Panc1 (cell line): ENCODE results near the gene CEP192. TPM values are rescaled to one million over a fixed set of nuclear protein-coding genes. Genes with fewer than 3 reads are reported as not detected.

Experiments used
- ATAC-seq: fragments of 200-7000 bp; cut with Tn5 transposase; 2 replicates; pipeline ENCODE4 v1.9.1; 2020; ENCODE audit warnings: mild to moderate bottlenecking, moderate library complexity
- BruUV-seq: library from RNA; stranded (reverse); fragments of 400-500 nt; replicated peaks from 2 replicates; lab custom pipeline; 2021; lab: Mats Ljungman, UMichigan
- CTCF ChIA-PET: fragments of 300-600 bp; sonication (Branson Sonifier 250); formaldehyde crosslinking; loops from one replicate; lab custom pipeline; 2022; ENCODE audit warnings: antibody characterized with exemption; lab: Charles Lee
- POLR2A ChIA-PET: fragments of 300-600 bp; sonication (Branson Sonifier 250); formaldehyde crosslinking; loops from one replicate; lab custom pipeline; 2022; ENCODE audit warnings: antibody characterized with exemption; lab: Charles Lee
- DNase-seq: peaks from one replicate; pipeline ENCODE4 v3.0.0-alpha.2; 2010; ENCODE audit warnings: low read depth, low spot score
- H3K27ac ChIP-seq: 2 replicates; pipeline ENCODE4 v1.5.1; 2011; ENCODE audit warnings: mild to moderate bottlenecking, low read length, inconsistent platforms
- H3K27me3 ChIP-seq: fragments of 200-500 bp; sonication (Bioruptor generic); 2 replicates; pipeline ENCODE4 v1.6.0; 2014; ENCODE audit warnings: low read length, inconsistent platforms; ENCODE audit not compliant: control insufficient read depth, insufficient read depth
- H3K36me3 ChIP-seq: fragments of 200-500 bp; sonication (Bioruptor generic); 2 replicates; pipeline ENCODE4 v1.5.1; 2014; ENCODE audit warnings: inconsistent platforms, mild to moderate bottlenecking, low read length, moderate library complexity; ENCODE audit not compliant: control insufficient read depth, insufficient read depth
- H3K4me1 ChIP-seq: 2 replicates; pipeline ENCODE4 v1.5.1; 2011; ENCODE audit warnings: inconsistent platforms, mild to moderate bottlenecking, low read length, moderate library complexity; ENCODE audit not compliant: control insufficient read depth, insufficient read depth
- H3K4me3 ChIP-seq, 2 experiments: 2 replicates each; pipeline ENCODE4 v1.5.1; 2011 to 2012; ENCODE audit warnings: low read depth in 2 of 2, low read length in 2 of 2, mild to moderate bottlenecking in 2 of 2, inconsistent platforms in 1 of 2, moderate library complexity in 1 of 2
- H3K9me3 ChIP-seq: fragments of 200-500 bp; sonication (Bioruptor generic); 2 replicates; pipeline ENCODE4 v1.5.1; 2014; ENCODE audit warnings: low read depth, mild to moderate bottlenecking, inconsistent platforms, low read length, moderate library complexity; ENCODE audit not compliant: control insufficient read depth, insufficient read depth
- POLR2AphosphoS5 ChIP-seq: IDR thresholded peaks from 2 replicates; pipeline ENCODE4 v1.6.1; 2012; ENCODE audit warnings: mild to moderate bottlenecking, low read depth, low read length, moderate library complexity
- SIN3A ChIP-seq: IDR thresholded peaks from 2 replicates; pipeline ENCODE4 v1.6.1; 2012; ENCODE audit warnings: low read depth, mild to moderate bottlenecking, low read length, moderate library complexity, borderline replicate concordance; ENCODE audit not compliant: insufficient read depth
- TCF7L2 ChIP-seq: IDR thresholded peaks from 2 replicates; pipeline ENCODE4 v1.6.1; 2011; ENCODE audit warnings: mild to moderate bottlenecking, low read depth, low read length, inconsistent platforms
- in situ Hi-C: cut with HindIII; loops from 2 replicates; pipeline ENCODE4 v1.10.0; 2016; ENCODE audit warnings: low sequenced_read_pairs, low pct_unique_long_range_greater_than_20kb
- intact Hi-C: fragments of 100-400 bp; cut with micrococcal nuclease; formaldehyde crosslinking; loops from one replicate; pipeline ENCODE4 v1.10.0; 2022; ENCODE audit not compliant: unreplicated experiment
- total RNA-seq: library from RNA; stranded (reverse); gene quantifications from one replicate; pipeline ENCODE4 v1.2.1, GENCODE V29; 2021; ENCODE audit not compliant: unreplicated experiment
- TF ChIP-seq, protein P1 (sequence below): fragments of 450-650 bp; IDR thresholded peaks from 2 replicates; pipeline ENCODE4 v1.5.1; 2017; ENCODE audit warnings: mild to moderate bottlenecking
- TF ChIP-seq, protein P2 (sequence below), 2 experiments: IDR thresholded peaks; 2 replicates each; pipeline ENCODE4 v1.6.1; 2011 to 2012; ENCODE audit warnings: low read depth in 2 of 2, control low read depth in 1 of 2, low read length in 1 of 2, mild to moderate bottlenecking in 1 of 2, moderate library complexity in 1 of 2; ENCODE audit not compliant: insufficient read depth in 1 of 2

The CEP192 gene
- total RNA-seq, 1 experiment from 2014 or later, result 27.2 TPM

DNA sequence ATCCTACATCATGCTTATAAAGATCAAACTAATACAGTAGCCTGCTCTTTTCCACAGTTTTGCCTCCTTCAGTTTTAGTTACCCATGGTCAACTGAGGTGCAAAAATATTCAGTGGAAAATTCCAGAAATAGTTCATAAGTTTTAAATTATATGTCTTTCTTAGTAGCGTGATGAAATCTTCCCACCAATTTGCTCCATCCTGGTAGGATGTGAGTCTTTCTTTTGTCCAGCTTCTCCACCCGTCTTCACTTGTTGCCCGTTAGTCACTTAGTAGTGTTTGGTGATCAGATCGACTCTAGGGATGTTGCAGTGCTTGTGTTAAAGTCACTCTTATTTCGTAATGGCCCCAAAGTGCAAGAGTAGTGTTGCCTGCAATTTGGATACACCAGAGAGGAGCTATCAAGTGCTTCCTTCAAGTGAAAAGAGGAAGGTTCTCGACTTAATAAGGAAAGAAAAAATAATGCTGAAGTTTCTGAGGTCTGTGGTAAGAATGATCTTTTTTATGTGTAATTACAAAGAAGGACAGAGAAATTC is 57.0 kb downstream of the CEP192 start:
- ATAC-seq, result no peak

GRCh38 chr18:13051159-13051558 is 60.0 kb downstream of the CEP192 start:
- in situ Hi-C loops, result no loop called here
- Histone ChIP-seq H3K36me3 (peaks cover 27% of the 10 kb centered on the region), H3K27me3 (no peaks in the 10 kb centered on the region), H3K9me3 (no peaks in the 10 kb centered on the region), H3K4me1 (no peaks in the 10 kb centered on the region), H3K27ac (no peak overlapping the region), H3K4me3 (no peak overlapping the region)
- ChIA-PET POLR2A (no interaction called here), CTCF (no interaction called here)
- intact Hi-C loops, result no loop called here
- TF ChIP-seq TCF7L2 (no peak), POLR2AphosphoS5 (no peak), SIN3A (no peak)
- TF ChIP-seq, protein P1, sequence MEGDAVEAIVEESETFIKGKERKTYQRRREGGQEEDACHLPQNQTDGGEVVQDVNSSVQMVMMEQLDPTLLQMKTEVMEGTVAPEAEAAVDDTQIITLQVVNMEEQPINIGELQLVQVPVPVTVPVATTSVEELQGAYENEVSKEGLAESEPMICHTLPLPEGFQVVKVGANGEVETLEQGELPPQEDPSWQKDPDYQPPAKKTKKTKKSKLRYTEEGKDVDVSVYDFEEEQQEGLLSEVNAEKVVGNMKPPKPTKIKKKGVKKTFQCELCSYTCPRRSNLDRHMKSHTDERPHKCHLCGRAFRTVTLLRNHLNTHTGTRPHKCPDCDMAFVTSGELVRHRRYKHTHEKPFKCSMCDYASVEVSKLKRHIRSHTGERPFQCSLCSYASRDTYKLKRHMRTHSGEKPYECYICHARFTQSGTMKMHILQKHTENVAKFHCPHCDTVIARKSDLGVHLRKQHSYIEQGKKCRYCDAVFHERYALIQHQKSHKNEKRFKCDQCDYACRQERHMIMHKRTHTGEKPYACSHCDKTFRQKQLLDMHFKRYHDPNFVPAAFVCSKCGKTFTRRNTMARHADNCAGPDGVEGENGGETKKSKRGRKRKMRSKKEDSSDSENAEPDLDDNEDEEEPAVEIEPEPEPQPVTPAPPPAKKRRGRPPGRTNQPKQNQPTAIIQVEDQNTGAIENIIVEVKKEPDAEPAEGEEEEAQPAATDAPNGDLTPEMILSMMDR, result no peak
- TF ChIP-seq, protein P2, sequence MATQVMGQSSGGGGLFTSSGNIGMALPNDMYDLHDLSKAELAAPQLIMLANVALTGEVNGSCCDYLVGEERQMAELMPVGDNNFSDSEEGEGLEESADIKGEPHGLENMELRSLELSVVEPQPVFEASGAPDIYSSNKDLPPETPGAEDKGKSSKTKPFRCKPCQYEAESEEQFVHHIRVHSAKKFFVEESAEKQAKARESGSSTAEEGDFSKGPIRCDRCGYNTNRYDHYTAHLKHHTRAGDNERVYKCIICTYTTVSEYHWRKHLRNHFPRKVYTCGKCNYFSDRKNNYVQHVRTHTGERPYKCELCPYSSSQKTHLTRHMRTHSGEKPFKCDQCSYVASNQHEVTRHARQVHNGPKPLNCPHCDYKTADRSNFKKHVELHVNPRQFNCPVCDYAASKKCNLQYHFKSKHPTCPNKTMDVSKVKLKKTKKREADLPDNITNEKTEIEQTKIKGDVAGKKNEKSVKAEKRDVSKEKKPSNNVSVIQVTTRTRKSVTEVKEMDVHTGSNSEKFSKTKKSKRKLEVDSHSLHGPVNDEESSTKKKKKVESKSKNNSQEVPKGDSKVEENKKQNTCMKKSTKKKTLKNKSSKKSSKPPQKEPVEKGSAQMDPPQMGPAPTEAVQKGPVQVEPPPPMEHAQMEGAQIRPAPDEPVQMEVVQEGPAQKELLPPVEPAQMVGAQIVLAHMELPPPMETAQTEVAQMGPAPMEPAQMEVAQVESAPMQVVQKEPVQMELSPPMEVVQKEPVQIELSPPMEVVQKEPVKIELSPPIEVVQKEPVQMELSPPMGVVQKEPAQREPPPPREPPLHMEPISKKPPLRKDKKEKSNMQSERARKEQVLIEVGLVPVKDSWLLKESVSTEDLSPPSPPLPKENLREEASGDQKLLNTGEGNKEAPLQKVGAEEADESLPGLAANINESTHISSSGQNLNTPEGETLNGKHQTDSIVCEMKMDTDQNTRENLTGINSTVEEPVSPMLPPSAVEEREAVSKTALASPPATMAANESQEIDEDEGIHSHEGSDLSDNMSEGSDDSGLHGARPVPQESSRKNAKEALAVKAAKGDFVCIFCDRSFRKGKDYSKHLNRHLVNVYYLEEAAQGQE (IDR thresholded peaks at IDR 0.05; ENCODE audit: insufficient read depth in 1 of 2, low read depth in 2 of 2, low read length in 1 of 2), result no peak
- ATAC-seq (no peak), DNase-seq (no peak)
- no TSS peak for BruUV-seq

More for the DNA sequence above, 57.0 kb downstream of the CEP192 start:
- TF ChIP-seq TCF7L2 (no peak), POLR2AphosphoS5 (no peak), SIN3A (no peak)
- TF ChIP-seq, protein P2 (IDR thresholded peaks at IDR 0.05; ENCODE audit: insufficient read depth in 1 of 2, low read depth in 2 of 2, low read length in 1 of 2), result no peak
- TF ChIP-seq, protein P1, result no peak
- no peak overlapping the region for H3K4me3 ChIP-seq
- H3K36me3 ChIP-seq, result peaks cover 22% of the 10 kb centered on the region
- intact Hi-C loops, result no loop called here
- BruUV-seq, result no TSS peak
- ChIA-PET CTCF (no interaction called here), POLR2A (no interaction called here)
- DNase-seq, result no peak
- no peaks in the 10 kb centered on the region for H3K27me3 ChIP-seq
- in situ Hi-C loops, result no loop called here
- no peak overlapping the region for H3K27ac ChIP-seq
- no peaks in the 10 kb centered on the region for H3K9me3 ChIP-seq
- no peaks in the 10 kb centered on the region for H3K4me1 ChIP-seq
